ENCODE results near the gene KCNIP4.

GRCh38 chr4:21535898-21536297 lies 412.7 kb downstream of the KCNIP4 start:
- TF ChIP-seq CTCF (IDR thresholded peaks at IDR 0.05 in 2 of 3, conservative IDR thresholded peaks at IDR 0.05 in 1 of 3; ENCODE audit: control insufficient read depth in 2 of 3, extremely low read depth in 1 of 3, insufficient read depth in 1 of 3, low read depth in 3 of 3, low read length in 3 of 3) = no peak
- no peak for TF ChIP-seq DPF2 (IDR thresholded peaks at IDR 0.05)
- no peak for TF ChIP-seq SRF (IDR thresholded peaks at IDR 0.05; ENCODE audit: low read depth in 2 of 2, low read length in 2 of 2)

Measured in GM12878 (cell line).